ENCODE measurements around the gene TMEM178B.

GRCh38 chr7:141076377-141076776, 2.5 kb downstream of the TMEM178B start:
- TF ChIP-seq, protein P1, sequence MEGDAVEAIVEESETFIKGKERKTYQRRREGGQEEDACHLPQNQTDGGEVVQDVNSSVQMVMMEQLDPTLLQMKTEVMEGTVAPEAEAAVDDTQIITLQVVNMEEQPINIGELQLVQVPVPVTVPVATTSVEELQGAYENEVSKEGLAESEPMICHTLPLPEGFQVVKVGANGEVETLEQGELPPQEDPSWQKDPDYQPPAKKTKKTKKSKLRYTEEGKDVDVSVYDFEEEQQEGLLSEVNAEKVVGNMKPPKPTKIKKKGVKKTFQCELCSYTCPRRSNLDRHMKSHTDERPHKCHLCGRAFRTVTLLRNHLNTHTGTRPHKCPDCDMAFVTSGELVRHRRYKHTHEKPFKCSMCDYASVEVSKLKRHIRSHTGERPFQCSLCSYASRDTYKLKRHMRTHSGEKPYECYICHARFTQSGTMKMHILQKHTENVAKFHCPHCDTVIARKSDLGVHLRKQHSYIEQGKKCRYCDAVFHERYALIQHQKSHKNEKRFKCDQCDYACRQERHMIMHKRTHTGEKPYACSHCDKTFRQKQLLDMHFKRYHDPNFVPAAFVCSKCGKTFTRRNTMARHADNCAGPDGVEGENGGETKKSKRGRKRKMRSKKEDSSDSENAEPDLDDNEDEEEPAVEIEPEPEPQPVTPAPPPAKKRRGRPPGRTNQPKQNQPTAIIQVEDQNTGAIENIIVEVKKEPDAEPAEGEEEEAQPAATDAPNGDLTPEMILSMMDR (IDR thresholded peaks at IDR 0.05; ENCODE audit: low read depth, low read length, poor library complexity, severe bottlenecking), result no peak
- no peak for TF ChIP-seq EZH2phosphoT487 (IDR thresholded peaks at IDR 0.05; ENCODE audit: borderline replicate concordance, low read length)

Measured in DOHH2 (cell line).